ENCODE data around the gene NALCN. TPM values are rescaled to one million over a fixed set of nuclear protein-coding genes. Genes with fewer than 3 reads are reported as not detected.

The NALCN gene
- total and polyA plus RNA-seq, 2 of the 8 experiments (the other 6 are each of a cell fraction or from before 2014, with no cell fraction given) = 0.26 to 0.54 TPM

DNA sequence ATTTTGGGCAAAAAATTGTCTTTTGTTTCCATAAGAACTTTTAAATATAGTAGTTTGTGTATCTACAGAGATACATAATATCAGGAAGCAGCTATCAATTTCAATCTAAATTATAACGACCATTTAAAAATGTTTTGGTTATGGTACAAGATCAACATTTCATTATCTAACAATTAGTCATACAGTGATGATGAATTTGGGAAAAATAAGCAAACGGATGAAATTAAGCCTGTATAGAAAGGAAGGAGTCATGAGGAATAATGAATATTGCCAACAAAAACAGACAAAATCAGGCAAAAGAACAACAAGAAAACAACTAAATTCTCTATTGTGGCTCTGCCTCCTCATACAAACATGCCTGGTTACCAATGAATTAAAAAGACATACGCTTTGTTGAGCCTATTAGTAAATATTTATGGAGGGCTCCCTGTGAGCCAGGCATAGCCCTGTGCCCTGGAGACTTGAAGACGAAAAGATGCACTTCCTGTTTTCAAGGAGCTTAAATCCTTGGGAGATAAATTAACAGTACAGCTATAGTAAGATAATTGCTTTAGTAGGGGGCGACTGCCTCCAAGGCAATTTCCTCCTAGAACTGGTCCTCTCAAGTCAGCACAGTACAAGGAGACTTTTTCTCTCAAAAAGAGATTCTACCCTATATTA, 73.0 kb downstream of the NALCN start:
- H2AFZ ChIP-seq (ENCODE audit: low read length) = no peak overlapping the region
- H3K27ac ChIP-seq (ENCODE audit: low read depth, low read length) = no peak overlapping the region
- H3K56ac ChIP-seq (replicated peaks; ENCODE audit: insufficient read length, low read depth, low read length) = no peak overlapping the region
- no peak overlapping the region for H2BK12ac ChIP-seq (ENCODE audit: low read depth, low read length)
- H2BK20ac ChIP-seq (ENCODE audit: low read length) = no peak overlapping the region
- H3K23me2 ChIP-seq (ENCODE audit: low read depth, low read length) = no peaks in the 10 kb centered on the region
- no peaks in the 10 kb centered on the region for H3K36me3 ChIP-seq (ENCODE audit: control insufficient read depth in 2 of 4, insufficient read depth in 4 of 4, low read length in 3 of 4)
- ChIA-PET POLR2A (ENCODE audit: partially characterized antibody) (no interaction called here), CTCF (ENCODE audit: partially characterized antibody) (interaction anchor here (0.9 to 1.3 kb wide), 3 partner anchors 8 to 191 kb away, joined by 3 to 4 read pairs (median 4); no protein-coding TSS in a partner anchor)
- WGBS, 2 experiments (ENCODE audit: extremely low coverage in 1 of 2, insufficient coverage in 1 of 2, insufficient read length in 1 of 2, insufficient replicate concordance in 2 of 2, low coverage in 1 of 2, low lambda C conversion rate in 2 of 2, missing lambda C conversion rate in 1 of 2) = 92% methylated on average over 5 of the region's 5 CpGs; no CpG with 5 or more reads in 1 of the 2 experiments
- no peaks in the 10 kb centered on the region for H3K4me1 ChIP-seq (replicated peaks in 1 of 4; ENCODE audit: control insufficient read depth in 3 of 4, insufficient read depth in 4 of 4, low read length in 3 of 4)
- H3K23ac ChIP-seq (ENCODE audit: insufficient read length) = no peak overlapping the region
- H4K5ac ChIP-seq (ENCODE audit: insufficient read length, low read depth, low read length) = no peak overlapping the region
- no peak overlapping the region for H2BK120ac ChIP-seq (replicated peaks; ENCODE audit: low read depth, low read length)
- FAIRE-seq = no peak
- no peak overlapping the region for H4K91ac ChIP-seq (replicated peaks; ENCODE audit: insufficient read length, low read length)
- H2BK15ac ChIP-seq (ENCODE audit: low read length) = no peak overlapping the region
- H3K14ac ChIP-seq (ENCODE audit: insufficient read length) = no peak overlapping the region
- no peaks in the 10 kb centered on the region for H3K27me3 ChIP-seq (replicated peaks in 1 of 4; ENCODE audit: control insufficient read depth in 3 of 4, extremely low read depth in 1 of 4, insufficient read depth in 3 of 4, low read length in 3 of 4)
- H3K4ac ChIP-seq (replicated peaks; ENCODE audit: insufficient read length, low read depth, low read length) = no peak overlapping the region
- no peak overlapping the region for H3K18ac ChIP-seq (ENCODE audit: extremely low read depth, low read length)
- H2BK5ac ChIP-seq (ENCODE audit: low read depth, low read length) = no peak overlapping the region
- no peak overlapping the region for H3K4me3 ChIP-seq (ENCODE audit: extremely low read depth in 1 of 4, insufficient read depth in 2 of 4, low read depth in 3 of 4, low read length in 4 of 4)
- H3K9me3 ChIP-seq (ENCODE audit: insufficient read depth in 2 of 2, low read depth in 1 of 2, low read length in 1 of 2) = no peaks in the 10 kb centered on the region
- no peak for DNase-seq (ENCODE audit: low read depth in 1 of 2, low spot score in 2 of 2)
- no peaks in the 10 kb centered on the region for H3K79me1 ChIP-seq (ENCODE audit: low read depth, low read length)
- H3K4me2 ChIP-seq (ENCODE audit: insufficient read depth in 1 of 2, low read depth in 2 of 2, low read length in 2 of 2) = no peak overlapping the region
- H2AK5ac ChIP-seq (ENCODE audit: low read depth, low read length) = no peak overlapping the region
- TF ChIP-seq CTBP2 (IDR thresholded peaks at IDR 0.05; ENCODE audit: borderline replicate concordance, insufficient read depth, insufficient read length, low read length) (no peak), CHD2 (IDR thresholded peaks at IDR 0.05; ENCODE audit: low read length) (no peak), SIRT6 (IDR thresholded peaks at IDR 0.05; ENCODE audit: low read length) (no peak), BACH1 (IDR thresholded peaks at IDR 0.05; ENCODE audit: low read length) (no peak), HDAC6 (IDR thresholded peaks at IDR 0.05; ENCODE audit: low read depth, low read length) (no peak), TEAD4 (IDR thresholded peaks at IDR 0.05; ENCODE audit: low read depth, low read length) (no peak), ATF3 (IDR thresholded peaks at IDR 0.05; ENCODE audit: insufficient read depth, low read depth, low read length) (no peak), BCL11A (IDR thresholded peaks at IDR 0.05; ENCODE audit: low read depth in 2 of 2, low read length in 2 of 2) (no peak), NANOG (IDR thresholded peaks at IDR 0.05; ENCODE audit: insufficient read depth, low read depth, low read length, poor library complexity, severe bottlenecking) (no peak)
- TF ChIP-seq, protein P1, sequence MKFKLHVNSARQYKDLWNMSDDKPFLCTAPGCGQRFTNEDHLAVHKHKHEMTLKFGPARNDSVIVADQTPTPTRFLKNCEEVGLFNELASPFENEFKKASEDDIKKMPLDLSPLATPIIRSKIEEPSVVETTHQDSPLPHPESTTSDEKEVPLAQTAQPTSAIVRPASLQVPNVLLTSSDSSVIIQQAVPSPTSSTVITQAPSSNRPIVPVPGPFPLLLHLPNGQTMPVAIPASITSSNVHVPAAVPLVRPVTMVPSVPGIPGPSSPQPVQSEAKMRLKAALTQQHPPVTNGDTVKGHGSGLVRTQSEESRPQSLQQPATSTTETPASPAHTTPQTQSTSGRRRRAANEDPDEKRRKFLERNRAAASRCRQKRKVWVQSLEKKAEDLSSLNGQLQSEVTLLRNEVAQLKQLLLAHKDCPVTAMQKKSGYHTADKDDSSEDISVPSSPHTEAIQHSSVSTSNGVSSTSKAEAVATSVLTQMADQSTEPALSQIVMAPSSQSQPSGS (IDR thresholded peaks at IDR 0.05; ENCODE audit: low read length) = no peak
- no peak overlapping the region for H4K8ac ChIP-seq (ENCODE audit: extremely low read depth, insufficient read depth, low read length)
- no peaks in the 10 kb centered on the region for H3K79me2 ChIP-seq (ENCODE audit: control insufficient read depth in 1 of 2, insufficient read depth in 2 of 2, low read length in 2 of 2)
- H3K9ac ChIP-seq (replicated peaks in 1 of 4; ENCODE audit: extremely low read depth in 1 of 4, low read depth in 3 of 4, low read length in 3 of 4) = no peak overlapping the region
- no peaks in the 10 kb centered on the region for H4K20me1 ChIP-seq (replicated peaks in 1 of 2; ENCODE audit: control insufficient read depth in 1 of 2, insufficient read depth in 2 of 2, low read length in 2 of 2)

All from H1 (cell line).